Activated naive CD4-positive, alpha-beta T cell treated with anti-CD3 and anti-CD28 coated beads, Interleukin-2, amount 50 U/mL, for 16 hours (primary cell): ENCODE data around the gene PASK.

Experiments
- DNase-seq: peaks from one replicate; pipeline ENCODE4 v3.0.0-alpha.2; 2020

PASK gene

GRCh38 chr2:241074901-241075540 lies 74.3 kb downstream of the PASK start:
- DNase-seq, result no peak

GRCh38 chr2:241074065-241074818 lies 75.0 kb downstream of the PASK start:
- no peak for DNase-seq

GRCh38 chr2:241073166-241074064 lies 75.9 kb downstream of the PASK start:
- no peak for DNase-seq

GRCh38 chr2:241072553-241073165 lies 76.6 kb downstream of the PASK start:
- DNase-seq, result no peak

GRCh38 chr2:241072151-241072550 lies 77.1 kb downstream of the PASK start:
- DNase-seq, result no peak

GRCh38 chr2:241071677-241072111 lies 77.6 kb downstream of the PASK start:
- DNase-seq, result no peak

- no peak for DNase-seq
These were observed 78.2 kb downstream of the PASK start for GRCh38 chr2:241070811-241071676.

GRCh38 chr2:241070361-241070760 lies 78.9 kb downstream of the PASK start:
- no peak for DNase-seq

GRCh38 chr2:241069821-241070281 lies 79.4 kb downstream of the PASK start:
- DNase-seq, result no peak

- DNase-seq, result no peak
These were observed 80.1 kb downstream of the PASK start for GRCh38 chr2:241068942-241069810.

GRCh38 chr2:241068136-241068941 lies 80.9 kb downstream of the PASK start:
- DNase-seq, result no peak

GRCh38 chr2:241067501-241068135 lies 81.7 kb downstream of the PASK start:
- no peak for DNase-seq

GRCh38 chr2:241066893-241067341 lies 82.4 kb downstream of the PASK start:
- no peak for DNase-seq

- no peak for DNase-seq
These were observed 82.9 kb downstream of the PASK start for GRCh38 chr2:241066171-241066892.

GRCh38 chr2:241065355-241065803 lies 83.9 kb downstream of the PASK start:
- DNase-seq, result no peak

- peak; percentile 10 for DNase-seq
These were observed 84.4 kb downstream of the PASK start for GRCh38 chr2:241064802-241065354.

- peak; percentile 29 for DNase-seq
These were observed 85.1 kb downstream of the PASK start for GRCh38 chr2:241064008-241064801.
